Activated naive CD4-positive, alpha-beta T cell treated with anti-CD3 and anti-CD28 coated beads for 36 hours (primary cell): ENCODE data around the gene EPC2. TPM values are rescaled to one million over a fixed set of nuclear protein-coding genes. Genes with fewer than 3 reads are reported as not detected.
A peak's percentile ranks its signal among the peaks of the same experiment; 100 is the strongest.
"Not testable (repeated sequence)": the region's sequence is repeated elsewhere in the genome, so short reads cannot be mapped to it uniquely, and the experiment has no call there.

ENCODE experiments used
- CTCF ChIA-PET: fragments of 350-600 bp; sonication (Branson Sonifier 250); formaldehyde crosslinking; loops from one replicate; lab custom pipeline; 2021; ENCODE audit warnings: antibody characterized with exemption; lab: Charles Lee
- DNase-seq: peaks from one replicate; pipeline ENCODE4 v3.0.0-alpha.2; 2020
- H3K27ac Mint-ChIP-seq: one replicate; pipeline ENCODE4 v1.8.0; 2021; ENCODE audit warnings: mild to moderate bottlenecking, mixed read lengths
- H3K27me3 Mint-ChIP-seq: one replicate; pipeline ENCODE4 v1.8.0; 2021; ENCODE audit warnings: low read depth, mixed read lengths
- H3K36me3 Mint-ChIP-seq: one replicate; pipeline ENCODE4 v1.8.0; 2021; ENCODE audit warnings: low read depth, mixed read lengths
- H3K4me1 Mint-ChIP-seq: one replicate; pipeline ENCODE4 v1.8.0; 2021; ENCODE audit warnings: low read depth, mixed read lengths
- H3K4me3 Mint-ChIP-seq: one replicate; pipeline ENCODE4 v1.8.0; 2021; ENCODE audit warnings: mild to moderate bottlenecking, moderate library complexity, mixed read lengths
- H3K9me3 Mint-ChIP-seq: one replicate; pipeline ENCODE4 v1.8.0; 2021; ENCODE audit warnings: mixed read lengths
- intact Hi-C: fragments of 100-400 bp; cut with micrococcal nuclease; formaldehyde crosslinking; loops from one replicate; pipeline ENCODE4 v1.15.1; 2023
- total RNA-seq, 2 experiments: library from RNA; stranded (reverse); gene quantifications; one replicate each; pipeline ENCODE4 v1.2.3, GENCODE V29; 2021

EPC2 gene
- total RNA-seq, 2 experiments from 2014 or later: 22.8 to 24.0 TPM

GRCh38 chr2:148656516-148656915 lies 12.0 kb downstream of the EPC2 start:
- DNase-seq: no peak
- CTCF ChIA-PET: interaction anchor here (0.9 kb wide), 1 partner anchor 13 kb away, joined by 4 read pairs; no protein-coding TSS in a partner anchor
- intact Hi-C loops: no loop called here
- H3K27me3 Mint-ChIP-seq: no peaks in the 10 kb centered on the region
- no peaks in the 10 kb centered on the region for H3K9me3 Mint-ChIP-seq
- no peaks in the 10 kb centered on the region for H3K36me3 Mint-ChIP-seq
- H3K4me1 Mint-ChIP-seq: peaks cover 89% of the 10 kb centered on the region
- no peak overlapping the region for H3K27ac Mint-ChIP-seq
- H3K4me3 Mint-ChIP-seq: no peak overlapping the region

- DNase-seq: no peak
- peak overlapping the region; percentile 8 for H3K27ac Mint-ChIP-seq
- no peaks in the 10 kb centered on the region for H3K9me3 Mint-ChIP-seq
- H3K4me3 Mint-ChIP-seq: no peak overlapping the region
- CTCF ChIA-PET: interaction anchor here (0.6 kb wide), 1 partner anchor 213 kb away, joined by 3 read pairs; no protein-coding TSS in a partner anchor
- peaks cover 70% of the 10 kb centered on the region for H3K4me1 Mint-ChIP-seq
- H3K27me3 Mint-ChIP-seq: no peaks in the 10 kb centered on the region
- H3K36me3 Mint-ChIP-seq: peaks cover 7% of the 10 kb centered on the region
- intact Hi-C loops: loop anchor here (1.0 to 2.0 kb wide), 2 partner anchors 8 to 56 kb away; no protein-coding TSS in a partner anchor
These were observed 14.5 kb downstream of the EPC2 start for GRCh38 chr2:148658807-148659722.

GRCh38 chr2:148660999-148661398 lies 16.4 kb downstream of the EPC2 start:
- H3K9me3 Mint-ChIP-seq: no peaks in the 10 kb centered on the region
- DNase-seq: no peak
- H3K27ac Mint-ChIP-seq: no peak overlapping the region
- no peak overlapping the region for H3K4me3 Mint-ChIP-seq
- no peaks in the 10 kb centered on the region for H3K27me3 Mint-ChIP-seq
- peaks cover 7% of the 10 kb centered on the region for H3K36me3 Mint-ChIP-seq
- peaks cover 63% of the 10 kb centered on the region for H3K4me1 Mint-ChIP-seq
- CTCF ChIA-PET: interaction anchor here (1.0 to 1.2 kb wide), 3 partner anchors 12 to 16 kb away, joined by 3 to 4 read pairs (median 3); no protein-coding TSS in a partner anchor
- intact Hi-C loops: no loop called here

GRCh38 chr2:148662332-148662731 lies 17.8 kb downstream of the EPC2 start:
- CTCF ChIA-PET: not testable (repeated sequence)

GRCh38 chr2:148664229-148664628 lies 19.7 kb downstream of the EPC2 start:
- H3K4me1 Mint-ChIP-seq: peaks cover 60% of the 10 kb centered on the region
- CTCF ChIA-PET: interaction anchor here (1.3 kb wide), 1 partner anchor 10 kb away, joined by 6 read pairs; no protein-coding TSS in a partner anchor
- no peaks in the 10 kb centered on the region for H3K27me3 Mint-ChIP-seq

More at GRCh38 chr2:148662332-148662731, 17.8 kb downstream of the EPC2 start:
- H3K27me3 Mint-ChIP-seq, DNase-seq, intact Hi-C loops, H3K9me3 Mint-ChIP-seq, H3K4me3 Mint-ChIP-seq, H3K27ac Mint-ChIP-seq, H3K36me3 Mint-ChIP-seq: not testable (repeated sequence)
- peaks cover 59% of the 10 kb centered on the region for H3K4me1 Mint-ChIP-seq

GRCh38 chr2:148666555-148666954 lies 22.0 kb downstream of the EPC2 start:
- peaks cover under 1% of the 10 kb centered on the region for H3K9me3 Mint-ChIP-seq
- CTCF ChIA-PET: no interaction called here
- H3K27ac Mint-ChIP-seq: no peak overlapping the region
- no peak overlapping the region for H3K4me3 Mint-ChIP-seq
- intact Hi-C loops: no loop called here
- no peaks in the 10 kb centered on the region for H3K27me3 Mint-ChIP-seq
- peaks cover 8% of the 10 kb centered on the region for H3K36me3 Mint-ChIP-seq
- H3K4me1 Mint-ChIP-seq: peaks cover 59% of the 10 kb centered on the region
- DNase-seq: no peak

More at GRCh38 chr2:148664229-148664628, 19.7 kb downstream of the EPC2 start:
- intact Hi-C loops: no loop called here
- Mint-ChIP-seq H3K4me3 (no peak overlapping the region), H3K36me3 (peaks cover 7% of the 10 kb centered on the region), H3K9me3 (no peaks in the 10 kb centered on the region), H3K27ac (no peak overlapping the region)
- no peak for DNase-seq

- H3K27me3 Mint-ChIP-seq: no peaks in the 10 kb centered on the region
- intact Hi-C loops: no loop called here
- CTCF ChIA-PET: interaction anchor here (0.5 to 1.2 kb wide), 2 partner anchors 10 to 72 kb away, joined by 3 to 4 read pairs; no protein-coding TSS in a partner anchor
- peaks cover 4% of the 10 kb centered on the region for H3K9me3 Mint-ChIP-seq
- no peak for DNase-seq
- H3K27ac Mint-ChIP-seq: no peak overlapping the region
- H3K4me1 Mint-ChIP-seq: peaks cover 65% of the 10 kb centered on the region
- H3K4me3 Mint-ChIP-seq: no peak overlapping the region
- peaks cover 8% of the 10 kb centered on the region for H3K36me3 Mint-ChIP-seq
These were observed 22.7 kb downstream of the EPC2 start for GRCh38 chr2:148667113-148667836.

GRCh38 chr2:148670773-148671172 lies 26.2 kb downstream of the EPC2 start:
- H3K9me3 Mint-ChIP-seq: peaks cover 8% of the 10 kb centered on the region
- no peak overlapping the region for H3K4me3 Mint-ChIP-seq
- peak; percentile 25 for DNase-seq
- peaks cover 81% of the 10 kb centered on the region for H3K4me1 Mint-ChIP-seq
- intact Hi-C loops: loop anchor here (2.0 kb wide), 1 partner anchor 18 kb away; no protein-coding TSS in a partner anchor
- CTCF ChIA-PET: interaction anchor here (0.6 to 0.8 kb wide), 2 partner anchors 50 to 69 kb away, joined by 3 to 5 read pairs; no protein-coding TSS in a partner anchor
- no peaks in the 10 kb centered on the region for H3K27me3 Mint-ChIP-seq
- peaks cover 6% of the 10 kb centered on the region for H3K36me3 Mint-ChIP-seq
- H3K27ac Mint-ChIP-seq: peak overlapping the region; percentile 76

GRCh38 chr2:148674063-148675020 lies 29.8 kb downstream of the EPC2 start:
- Mint-ChIP-seq H3K27ac (no peak overlapping the region), H3K4me3 (no peak overlapping the region), H3K36me3 (peaks cover 9% of the 10 kb centered on the region), H3K9me3 (peaks cover 8% of the 10 kb centered on the region), H3K4me1 (peaks cover 68% of the 10 kb centered on the region), H3K27me3 (no peaks in the 10 kb centered on the region)
- CTCF ChIA-PET: interaction anchor here (0.7 to 1.8 kb wide), 4 partner anchors 9 to 231 kb away, joined by 3 to 6 read pairs (median 4); no protein-coding TSS in a partner anchor
- DNase-seq: peak; percentile 58
- intact Hi-C loops: loop anchor here (1.0 kb wide), 1 partner anchor 29 kb away; no protein-coding TSS in a partner anchor

GRCh38 chr2:148675708-148676107 lies 31.2 kb downstream of the EPC2 start:
- no peak for DNase-seq
- Mint-ChIP-seq H3K27ac (no peak overlapping the region), H3K27me3 (no peaks in the 10 kb centered on the region), H3K9me3 (peaks cover 8% of the 10 kb centered on the region), H3K4me3 (no peak overlapping the region), H3K4me1 (peaks cover 64% of the 10 kb centered on the region), H3K36me3 (peaks cover 9% of the 10 kb centered on the region)
- intact Hi-C loops: no loop called here
- CTCF ChIA-PET: interaction anchor here (0.6 to 1.0 kb wide), 2 partner anchors 16 to 38 kb away, joined by 3 to 5 read pairs; no protein-coding TSS in a partner anchor
